ENCODE results near the gene MRGPRF. TPM values are rescaled to one million over a fixed set of nuclear protein-coding genes. Genes with fewer than 3 reads are reported as not detected.
A peak's percentile ranks its signal among the peaks of the same experiment; 100 is the strongest.

Gene MRGPRF
- total and polyA plus RNA-seq, 7 donors = 1.7 to 3.8 (median 2.7) TPM

- Histone ChIP-seq H3K36me3 (ENCODE audit: insufficient read depth in 1 of 2, low read depth in 1 of 2) (peaks cover 0 to 5% of the 10 kb centered on the region in 2 donors), H3K27ac (peak overlapping the region; percentile 77), H3K9me3 (no peaks in the 10 kb centered on the region), H3K4me3 (peak overlapping the region; percentile 81), H3K27me3 (ENCODE audit: insufficient read depth in 3 of 3, low read length in 2 of 3) (no peaks in the 10 kb centered on the region), H3K4me1 (peaks cover 26% of the 10 kb centered on the region)
- intact Hi-C loops (cut with DNase I) = loop anchor here in 1 of 2 donors (10.0 kb wide), 2 partner anchors 145 to 205 kb away; partner anchors contain the start of genes CPT1A, IGHMBP2 and MRPL21
- 14 to 25% (median 17%) methylated on average over 13 to 15 of the region's 15 CpGs for WGBS, 3 donors
- DNase-seq (no peak), ATAC-seq (no peak)
- no peak for TF ChIP-seq CTCF (IDR thresholded peaks at IDR 0.05)
These were observed 36.4 kb upstream of the MRGPRF start for GRCh38 chr11:69049490-69049867.

- WGBS, 3 donors = 0 to 1% (median 1%) methylated on average over 63 to 76 of the region's 76 CpGs
- Histone ChIP-seq H3K9me3 (no peaks in the 10 kb centered on the region), H3K27me3 (ENCODE audit: insufficient read depth in 3 of 3, low read length in 2 of 3) (no peaks in the 10 kb centered on the region), H3K27ac (peak within 1 kb of the TSS; percentile 77), H3K4me1 (peaks cover 26% of the 10 kb centered on the region), H3K36me3 (ENCODE audit: insufficient read depth in 1 of 2, low read depth in 1 of 2) (peaks cover 0 to under 1% of the 10 kb centered on the region in 2 donors), H3K4me3 (peak within 1 kb of the TSS; percentile 81)
- DNase-seq (peak; percentile 94 to 95), ATAC-seq (peak; percentile 95 to 98 (median 96))
- no peak for TF ChIP-seq CTCF (IDR thresholded peaks at IDR 0.05)
- intact Hi-C loops (cut with DNase I) = loop anchor here in 1 of 2 donors (10.0 kb wide), 2 partner anchors 144 to 204 kb away; partner anchors contain the start of genes CPT1A, IGHMBP2 and MRPL21
These were observed 35.8 kb upstream of the MRGPRF start, which contains the start of gene TPCN2 for GRCh38 chr11:69048694-69049489. Gene TPCN2 (plus strand): TSS chr11:69048932. CDS start chr11:69048998, 66 bp downstream.

GRCh38 chr11:69048031-69048693, 35.1 kb upstream of the MRGPRF start:
- 31 to 41% (median 33%) methylated on average over 11 of the region's 11 CpGs for WGBS, 3 donors
- ATAC-seq = peak in 1 of 4 donors; percentile 4
- H3K4me1 ChIP-seq = peaks cover 26% of the 10 kb centered on the region
- TF ChIP-seq CTCF (IDR thresholded peaks at IDR 0.05) = no peak
- peak overlapping the region; percentile 77 for H3K27ac ChIP-seq
- H3K36me3 ChIP-seq (ENCODE audit: insufficient read depth in 1 of 2, low read depth in 1 of 2) = no peaks in the 10 kb centered on the region
- intact Hi-C loops (cut with DNase I) = loop anchor here in 1 of 2 donors (10.0 kb wide), 2 partner anchors 143 to 203 kb away; partner anchors contain the start of genes CPT1A, IGHMBP2 and MRPL21
- no peak for DNase-seq
- no peaks in the 10 kb centered on the region for H3K9me3 ChIP-seq
- peak overlapping the region; percentile 81 for H3K4me3 ChIP-seq
- no peaks in the 10 kb centered on the region for H3K27me3 ChIP-seq (ENCODE audit: insufficient read depth in 3 of 3, low read length in 2 of 3)

GRCh38 chr11:69044111-69045013, 31.3 kb upstream of the MRGPRF start:
- Histone ChIP-seq H3K4me3 (no peak overlapping the region), H3K27me3 (ENCODE audit: insufficient read depth in 3 of 3, low read length in 2 of 3) (peaks cover 0 to 3% (median 0%) of the 10 kb centered on the region in 3 donors), H3K4me1 (peaks cover 4% of the 10 kb centered on the region), H3K36me3 (ENCODE audit: insufficient read depth in 1 of 2, low read depth in 1 of 2) (no peaks in the 10 kb centered on the region), H3K9me3 (no peaks in the 10 kb centered on the region), H3K27ac (no peak overlapping the region)
- peak; percentile 48 to 74 (median 66) for ATAC-seq
- intact Hi-C loops (cut with DNase I) = loop anchor here in 1 of 2 donors (10.0 kb wide), 2 partner anchors 140 to 200 kb away; partner anchors contain the start of genes CPT1A, IGHMBP2 and MRPL21
- DNase-seq = peak; percentile 60 to 74
- WGBS, 3 donors = 15 to 19% (median 16%) methylated on average over 13 to 15 of the region's 15 CpGs
- peak; percentile 44 for TF ChIP-seq CTCF (IDR thresholded peaks at IDR 0.05)

All from psoas muscle (tissue), 8 donors.